GM18511 (cell line): ENCODE data around the gene COMMD1.
A peak's percentile ranks its signal among the peaks of the same experiment; 100 is the strongest.
"Not testable (repeated sequence)": the region's sequence is repeated elsewhere in the genome, so short reads cannot be mapped to it uniquely, and the experiment has no call there.

Experiments
- ATAC-seq: cut with Tn5 transposase; IDR thresholded peaks from one replicate; pipeline ENCODE4 v1.9.1; 2021; ENCODE audit warnings: mild to moderate bottlenecking, moderate library complexity; ENCODE audit not compliant: unreplicated experiment

Gene COMMD1

DNA sequence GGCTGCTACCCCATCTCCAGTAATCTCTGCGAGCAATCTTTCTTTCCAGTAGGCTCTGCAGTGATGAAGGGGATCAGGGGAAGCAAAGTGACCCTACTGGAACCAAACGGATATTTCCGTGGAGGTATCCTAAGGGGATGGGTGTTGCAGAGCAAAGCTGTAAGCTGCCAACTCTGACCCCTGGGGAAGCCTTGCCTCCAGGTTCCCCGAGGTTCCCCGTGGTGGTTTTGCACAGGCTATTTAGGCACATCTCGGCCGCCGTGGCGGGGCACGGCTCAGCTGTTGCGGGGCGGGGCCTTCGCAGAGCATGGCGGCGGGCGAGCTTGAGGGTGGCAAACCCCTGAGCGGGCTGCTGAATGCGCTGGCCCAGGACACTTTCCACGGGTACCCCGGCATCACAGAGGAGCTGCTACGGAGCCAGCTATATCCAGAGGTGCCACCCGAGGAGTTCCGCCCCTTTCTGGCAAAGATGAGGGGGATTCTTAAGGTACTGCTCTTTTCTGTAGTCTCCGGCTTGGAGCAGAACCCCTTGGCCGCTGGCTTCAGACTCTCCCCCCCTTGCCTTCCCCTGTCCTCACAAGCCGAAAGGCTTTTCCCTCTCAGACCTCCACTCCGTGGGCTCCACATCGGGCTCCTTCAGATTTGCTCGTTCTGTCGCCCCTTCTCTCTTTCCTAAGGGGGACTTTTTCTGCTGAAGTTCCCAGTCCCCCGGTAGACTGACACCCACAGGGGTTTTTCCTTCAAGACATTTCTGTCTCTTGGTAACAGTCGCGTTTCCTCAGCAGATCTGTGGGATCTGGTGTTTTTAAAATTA is at the start of gene COMMD1:
Gene COMMD1, plus strand, starts transcription at position 303 of the 814 bp plus-strand sequence. Its CDS starts 5 bp downstream, at position 308.
- ATAC-seq = peak; percentile 100

DNA sequence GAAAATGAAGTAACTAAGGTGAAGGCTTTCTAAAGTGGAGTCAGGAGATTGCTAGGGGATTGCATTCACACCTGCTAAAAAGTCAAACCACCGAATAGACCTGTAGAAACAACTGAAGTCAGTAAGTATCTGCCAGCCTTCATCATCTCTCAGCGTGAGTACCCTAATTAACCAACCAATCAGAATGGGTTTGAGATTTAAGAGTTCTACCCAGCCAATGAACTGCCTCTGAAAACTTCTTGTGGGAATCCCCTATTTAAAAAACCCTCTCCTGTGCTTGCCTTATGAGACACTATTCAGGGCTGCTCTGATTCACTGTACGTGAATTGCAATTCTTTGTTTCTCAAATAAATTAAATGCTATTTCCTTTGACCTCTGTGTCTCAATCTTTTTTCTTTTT is 48.2 kb upstream of the COMMD1 start:
- ATAC-seq = no peak

DNA sequence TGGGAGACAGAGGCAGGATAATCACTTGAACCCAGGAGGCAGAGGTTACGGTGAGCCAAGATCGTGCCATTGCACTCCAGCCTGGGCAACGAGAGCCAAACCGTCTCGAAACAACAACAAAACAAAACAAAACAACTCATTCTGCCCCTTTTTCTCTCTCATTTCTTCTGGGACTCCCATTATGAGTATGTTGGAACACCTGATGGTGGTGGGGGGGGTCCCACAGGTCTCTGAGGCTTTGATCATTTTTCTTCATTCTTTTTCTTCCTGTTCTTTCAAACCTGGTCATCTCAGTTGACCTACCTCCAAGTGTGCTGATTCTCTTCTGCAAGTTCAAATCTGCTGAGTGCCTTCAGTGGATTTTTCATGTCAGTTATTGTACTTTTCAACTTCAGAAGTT is 43.4 kb upstream of the COMMD1 start:
- ATAC-seq = no peak

DNA sequence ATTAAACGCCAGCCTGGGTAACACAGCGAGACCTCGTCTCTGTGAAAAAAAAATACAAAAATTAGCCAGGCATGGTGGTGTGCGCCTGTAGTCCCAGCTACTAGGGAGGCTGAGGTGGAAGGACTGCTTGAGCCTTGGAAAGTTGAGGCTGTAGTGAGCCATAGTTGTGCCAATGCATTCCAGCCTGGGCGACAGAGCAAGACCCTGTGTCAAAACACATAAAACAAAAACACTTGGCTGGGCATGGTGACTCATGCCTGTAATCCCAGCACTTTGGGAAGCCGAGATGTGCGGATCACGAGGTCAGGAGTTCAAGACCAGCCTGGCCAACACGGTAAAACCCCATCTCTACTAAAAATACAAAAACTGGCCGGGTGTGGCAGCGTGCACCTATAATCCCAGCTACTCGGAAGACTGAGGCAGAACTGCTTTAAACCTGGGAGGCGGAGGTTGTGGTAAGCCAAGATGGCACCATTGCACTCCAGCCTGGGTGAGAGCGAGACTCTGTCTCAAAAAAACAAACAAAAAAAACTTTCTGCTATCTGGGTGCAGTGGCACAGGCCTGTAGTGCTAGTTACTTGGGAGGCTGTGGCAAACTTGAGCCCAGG is 38.9 kb upstream of the COMMD1 start:
- ATAC-seq = not testable (repeated sequence)

DNA sequence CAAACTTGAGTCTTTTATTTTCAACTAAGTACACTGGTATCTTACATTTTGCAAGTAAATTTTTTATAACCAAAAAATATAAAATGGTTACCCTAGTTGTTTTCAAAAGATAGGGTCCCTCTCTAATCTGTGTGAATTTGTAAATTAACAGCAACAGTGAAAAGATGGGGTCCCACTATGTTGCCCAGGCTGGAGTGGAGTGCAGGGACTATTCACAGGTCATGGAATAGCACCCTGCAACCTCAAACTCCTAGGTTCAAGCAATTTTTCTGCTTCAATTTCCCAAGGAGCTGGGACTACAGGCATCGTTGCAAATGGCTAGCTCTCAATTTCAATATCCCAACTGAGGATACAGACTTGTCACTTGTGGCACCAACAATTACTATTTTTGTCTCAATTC is 29.1 kb upstream of the COMMD1 start:
- ATAC-seq = no peak

GRCh38 chr2:61877571-61878245 is 27.8 kb upstream of the COMMD1 start:
- no peak for ATAC-seq

DNA sequence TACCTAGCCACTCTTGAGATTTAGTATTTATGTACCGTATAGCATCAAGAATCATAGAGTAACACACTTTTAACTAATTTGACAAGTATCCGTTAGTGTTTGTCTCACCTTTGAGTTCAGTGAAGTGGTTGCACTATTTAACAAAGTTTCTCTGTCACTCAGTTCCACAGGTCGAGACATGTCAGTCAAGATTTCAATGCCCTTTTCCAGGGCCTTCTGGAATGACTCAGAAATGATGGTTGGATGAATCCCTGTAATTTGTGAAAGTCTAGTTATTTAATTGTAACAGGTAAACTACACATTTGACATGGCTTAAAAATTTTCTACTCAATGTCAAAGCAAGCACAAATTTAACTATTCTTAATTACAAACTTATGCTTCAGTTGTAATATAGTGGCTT is 26.7 kb upstream of the COMMD1 start:
- ATAC-seq = no peak

- ATAC-seq = not testable (repeated sequence)
These were observed 26.1 kb upstream of the COMMD1 start for GRCh38 chr2:61879351-61879750.

- no peak for ATAC-seq
These were observed 22.6 kb upstream of the COMMD1 start for GRCh38 chr2:61882850-61883249.

- no peak for ATAC-seq
These were observed 19.4 kb upstream of the COMMD1 start for GRCh38 chr2:61885896-61886603.

DNA sequence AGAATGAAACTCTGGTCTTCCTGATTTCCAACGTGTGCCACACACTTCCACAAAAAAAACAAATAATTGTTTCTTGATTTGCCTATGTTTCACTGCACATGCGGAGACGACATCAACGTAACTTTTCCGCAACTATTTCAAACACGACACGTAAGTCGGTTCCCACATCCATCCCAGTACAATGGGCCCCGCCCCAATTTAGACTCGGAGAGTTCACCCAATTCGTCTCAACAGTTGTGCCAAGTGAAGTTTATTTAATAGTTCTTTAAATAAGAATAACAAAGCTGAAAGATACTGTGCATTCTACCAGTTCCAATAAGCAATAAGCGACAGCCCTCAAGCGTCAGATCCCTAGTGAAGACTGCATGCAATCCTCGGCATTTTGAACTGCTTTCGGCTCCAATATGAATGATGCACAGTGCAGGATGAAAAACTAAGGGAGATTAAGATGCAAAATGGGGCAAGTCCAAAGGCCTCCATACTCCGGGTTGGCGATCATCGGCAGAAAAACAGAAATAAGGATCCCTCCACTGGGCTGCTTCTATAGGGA is 17.7 kb upstream of the COMMD1 start:
- ATAC-seq = peak; percentile 17

DNA sequence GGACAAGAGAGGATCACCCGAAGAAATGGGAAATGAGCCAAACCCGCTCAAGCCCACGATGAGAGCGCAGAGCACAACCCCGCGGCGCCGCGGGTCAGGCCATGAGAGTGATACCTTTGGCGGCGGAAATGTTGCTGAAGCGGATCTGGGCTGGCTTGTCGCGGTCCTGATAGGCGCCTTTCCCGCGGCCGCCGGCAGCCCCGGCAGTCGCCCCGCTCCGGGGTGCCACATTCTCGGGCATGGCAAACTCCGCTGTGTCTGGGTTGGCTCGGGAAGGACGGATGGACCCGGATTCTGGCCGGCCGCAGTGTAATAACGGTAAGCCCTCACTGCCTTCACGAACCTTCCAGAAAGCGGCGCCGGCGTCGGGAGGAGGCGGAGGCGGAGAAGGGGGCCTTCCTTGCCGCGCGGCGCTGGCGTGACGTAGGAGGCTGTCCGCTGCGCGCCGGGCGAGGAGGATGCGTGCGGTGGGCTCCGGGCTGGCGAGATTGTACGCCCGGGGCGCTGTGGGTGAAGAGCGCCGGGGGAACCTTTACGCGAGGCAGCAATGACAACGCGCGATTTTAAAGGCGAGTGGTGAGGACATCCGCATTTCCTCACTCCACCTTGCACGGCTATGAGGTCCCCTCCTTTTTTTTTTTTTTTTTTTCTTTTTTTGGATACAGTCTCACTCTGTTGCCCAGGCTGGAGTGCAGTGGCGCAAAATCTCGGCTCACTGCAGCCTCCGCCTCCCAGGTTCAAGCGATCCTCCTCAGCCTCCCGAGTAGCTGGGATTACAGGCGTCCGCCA is 17.0 kb upstream of the COMMD1 start, which contains the start of gene CCT4:
Gene CCT4, minus strand, starts transcription at position 390 of the 789 bp plus-strand sequence. Its CDS starts 149 bp downstream, at position 241.
- ATAC-seq = peak; percentile 78

GRCh38 chr2:61898810-61899209 is 6.7 kb upstream of the COMMD1 start:
- ATAC-seq = no peak

DNA sequence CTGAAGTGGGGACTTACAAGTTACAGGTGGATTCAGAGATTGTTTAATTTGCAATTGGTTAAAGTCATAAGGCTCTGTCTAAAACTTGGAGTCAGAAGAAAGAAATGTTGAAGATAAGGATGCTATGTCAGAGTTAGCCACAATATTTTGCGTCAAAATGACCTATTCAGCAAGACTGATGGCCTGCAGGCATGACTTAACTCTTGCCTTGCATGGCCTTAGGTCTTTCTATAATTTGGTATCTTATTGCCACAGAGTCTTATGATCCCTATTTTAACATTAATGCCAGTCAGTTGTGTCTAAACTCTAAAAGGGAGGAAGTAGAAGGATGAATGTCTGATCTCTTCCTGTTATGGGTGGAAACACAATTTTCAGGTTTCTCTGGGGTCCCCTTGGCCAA is 5.2 kb upstream of the COMMD1 start:
- no peak for ATAC-seq

DNA sequence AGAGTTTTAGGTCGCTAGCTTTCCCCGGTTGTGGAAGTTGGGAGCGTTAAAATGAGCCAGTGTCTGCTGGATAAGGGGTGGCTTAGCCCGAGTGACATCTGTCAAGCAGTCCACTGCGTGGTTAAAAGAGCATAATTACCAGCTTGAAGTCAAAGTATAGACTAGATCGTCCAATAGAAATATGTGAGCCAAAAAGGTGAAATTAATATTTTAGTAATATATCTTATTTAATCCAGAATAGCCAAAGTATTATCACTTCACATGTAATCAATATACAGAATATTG is 654 bp downstream of the COMMD1 start:
- ATAC-seq = no peak

DNA sequence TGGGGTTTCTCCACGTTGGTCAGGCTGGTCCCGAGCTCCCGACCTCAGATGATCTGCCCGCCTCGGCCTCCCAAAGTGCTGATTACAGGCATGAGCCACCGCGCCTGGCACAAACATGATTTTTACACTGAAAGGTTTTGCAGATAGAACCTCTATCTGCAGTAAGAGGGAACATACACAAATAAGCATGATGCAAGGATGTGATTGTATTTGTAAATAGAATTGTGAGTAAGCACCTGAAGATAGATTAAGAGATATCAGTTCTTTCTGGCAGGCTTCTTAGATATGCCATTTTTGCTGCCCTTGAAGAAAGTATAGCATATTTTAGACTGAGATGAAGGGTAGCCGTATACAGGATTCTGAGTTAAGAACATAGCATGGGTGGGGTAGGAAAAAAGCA is 3.6 kb downstream of the COMMD1 start:
- ATAC-seq = no peak

- no peak for ATAC-seq
These were observed 5.1 kb downstream of the COMMD1 start for GRCh38 chr2:61910603-61911002.

DNA sequence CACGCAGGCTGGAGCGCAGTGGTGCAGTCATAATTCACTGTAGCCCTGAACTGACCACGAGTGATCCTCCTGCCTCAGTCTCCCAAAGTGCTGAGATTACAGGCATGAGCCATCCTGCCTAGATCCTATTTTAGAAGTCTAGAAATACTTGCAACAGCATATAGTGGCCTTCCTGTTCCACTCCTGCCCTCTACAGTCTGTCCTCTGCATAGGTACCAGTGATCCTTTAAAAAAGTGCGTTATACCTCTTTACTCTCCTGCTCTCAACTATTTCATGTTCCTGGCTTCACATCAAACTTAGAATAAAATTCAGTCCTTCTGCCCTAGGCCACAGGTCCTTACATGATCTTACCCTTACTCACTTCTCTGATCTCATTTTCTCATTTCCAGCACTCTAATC is 6.0 kb downstream of the COMMD1 start:
- no peak for ATAC-seq

DNA sequence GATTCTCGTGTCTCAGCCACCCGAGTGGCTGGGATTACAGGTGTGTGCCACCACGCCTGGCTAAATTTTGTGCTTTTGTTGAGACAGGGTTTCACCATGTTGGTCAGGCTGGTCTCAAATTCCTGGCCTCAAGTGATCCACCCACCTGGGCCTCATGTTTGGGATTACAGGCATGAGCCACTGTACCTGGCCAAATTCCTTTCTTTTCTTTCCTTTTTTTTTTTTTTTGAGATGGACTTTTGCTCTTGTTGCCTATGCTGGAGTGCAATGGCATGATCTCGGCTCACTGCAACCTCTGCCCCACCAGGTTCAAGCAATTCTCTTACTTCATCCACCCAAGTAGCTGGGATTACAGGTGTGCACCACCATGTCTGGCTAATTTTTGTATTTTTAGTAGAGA is 9.3 kb downstream of the COMMD1 start:
- ATAC-seq = not testable (repeated sequence)

DNA sequence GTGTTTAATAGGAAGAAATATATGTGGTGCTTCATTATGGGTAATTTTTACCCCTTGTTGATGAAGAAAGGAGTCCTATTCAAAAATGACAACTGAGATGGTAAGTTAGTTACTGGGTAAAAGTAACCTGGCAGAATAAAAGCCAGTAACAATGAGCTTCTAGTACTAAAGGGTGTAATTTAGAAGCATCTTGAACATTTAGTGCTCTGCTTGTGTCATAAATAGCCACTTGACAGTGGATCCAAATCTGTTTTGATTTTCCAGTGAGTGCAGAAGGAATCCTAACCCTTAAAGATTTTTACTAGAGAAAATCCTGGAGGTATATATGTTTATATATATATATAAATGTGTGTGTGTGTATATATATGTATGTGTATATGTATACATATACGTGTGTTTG is 15.1 kb downstream of the COMMD1 start:
- no peak for ATAC-seq
